Measurements from ENCODE around the gene GBP6.

GBP6 gene

GRCh38 chr1:89363638-89364536 lies at the start of gene GBP6:
Gene GBP6 (plus strand): TSS chr1:89364059. CDS start chr1:89368552, 4,493 bp downstream.
- TF ChIP-seq, protein P1, sequence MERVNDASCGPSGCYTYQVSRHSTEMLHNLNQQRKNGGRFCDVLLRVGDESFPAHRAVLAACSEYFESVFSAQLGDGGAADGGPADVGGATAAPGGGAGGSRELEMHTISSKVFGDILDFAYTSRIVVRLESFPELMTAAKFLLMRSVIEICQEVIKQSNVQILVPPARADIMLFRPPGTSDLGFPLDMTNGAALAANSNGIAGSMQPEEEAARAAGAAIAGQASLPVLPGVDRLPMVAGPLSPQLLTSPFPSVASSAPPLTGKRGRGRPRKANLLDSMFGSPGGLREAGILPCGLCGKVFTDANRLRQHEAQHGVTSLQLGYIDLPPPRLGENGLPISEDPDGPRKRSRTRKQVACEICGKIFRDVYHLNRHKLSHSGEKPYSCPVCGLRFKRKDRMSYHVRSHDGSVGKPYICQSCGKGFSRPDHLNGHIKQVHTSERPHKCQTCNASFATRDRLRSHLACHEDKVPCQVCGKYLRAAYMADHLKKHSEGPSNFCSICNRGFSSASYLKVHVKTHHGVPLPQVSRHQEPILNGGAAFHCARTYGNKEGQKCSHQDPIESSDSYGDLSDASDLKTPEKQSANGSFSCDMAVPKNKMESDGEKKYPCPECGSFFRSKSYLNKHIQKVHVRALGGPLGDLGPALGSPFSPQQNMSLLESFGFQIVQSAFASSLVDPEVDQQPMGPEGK (CRISPR knock-in tag; IDR thresholded peaks at IDR 0.05; ENCODE audit: borderline replicate concordance), result no peak
- TF ChIP-seq SNAI2 (CRISPR knock-in tag; IDR thresholded peaks at IDR 0.05) (no peak), ESRRG (CRISPR knock-in tag; IDR thresholded peaks at IDR 0.05) (no peak), PPARA (CRISPR knock-in tag; IDR thresholded peaks at IDR 0.05; ENCODE audit: borderline replicate concordance) (no peak), CREB5 (CRISPR knock-in tag; IDR thresholded peaks at IDR 0.05; ENCODE audit: low read depth) (no peak), RARB (CRISPR knock-in tag; IDR thresholded peaks at IDR 0.05) (no peak), CSDC2 (CRISPR knock-in tag; IDR thresholded peaks at IDR 0.05) (no peak), TOX (CRISPR knock-in tag; IDR thresholded peaks at IDR 0.05; ENCODE audit: borderline replicate concordance) (no peak), OSR1 (CRISPR knock-in tag; IDR thresholded peaks at IDR 0.05) (no peak), ZNF8 (CRISPR knock-in tag; IDR thresholded peaks at IDR 0.05) (no peak), BACH2 (CRISPR knock-in tag; IDR thresholded peaks at IDR 0.05; ENCODE audit: borderline replicate concordance) (no peak)
- TF ChIP-seq, protein P2, sequence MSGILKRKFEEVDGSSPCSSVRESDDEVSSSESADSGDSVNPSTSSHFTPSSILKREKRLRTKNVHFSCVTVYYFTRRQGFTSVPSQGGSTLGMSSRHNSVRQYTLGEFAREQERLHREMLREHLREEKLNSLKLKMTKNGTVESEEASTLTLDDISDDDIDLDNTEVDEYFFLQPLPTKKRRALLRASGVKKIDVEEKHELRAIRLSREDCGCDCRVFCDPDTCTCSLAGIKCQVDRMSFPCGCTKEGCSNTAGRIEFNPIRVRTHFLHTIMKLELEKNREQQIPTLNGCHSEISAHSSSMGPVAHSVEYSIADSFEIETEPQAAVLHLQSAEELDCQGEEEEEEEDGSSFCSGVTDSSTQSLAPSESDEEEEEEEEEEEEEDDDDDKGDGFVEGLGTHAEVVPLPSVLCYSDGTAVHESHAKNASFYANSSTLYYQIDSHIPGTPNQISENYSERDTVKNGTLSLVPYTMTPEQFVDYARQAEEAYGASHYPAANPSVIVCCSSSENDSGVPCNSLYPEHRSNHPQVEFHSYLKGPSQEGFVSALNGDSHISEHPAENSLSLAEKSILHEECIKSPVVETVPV (CRISPR knock-in tag; IDR thresholded peaks at IDR 0.05), result no peak
- ATAC-seq, result no peak

GRCh38 chr1:89322402-89322801 lies 41.5 kb upstream of the GBP6 start:
- ATAC-seq, result no peak
- no peak for TF ChIP-seq ISL1 (CRISPR knock-in tag; IDR thresholded peaks at IDR 0.05)

GRCh38 chr1:89331890-89332289 lies 32.0 kb upstream of the GBP6 start:
- TF ChIP-seq RARB (CRISPR knock-in tag; IDR thresholded peaks at IDR 0.05) (no peak), BACH2 (CRISPR knock-in tag; IDR thresholded peaks at IDR 0.05; ENCODE audit: borderline replicate concordance) (no peak), ESRRG (CRISPR knock-in tag; IDR thresholded peaks at IDR 0.05) (no peak)
- TF ChIP-seq, protein P2 (CRISPR knock-in tag; IDR thresholded peaks at IDR 0.05), result no peak
- TF ChIP-seq, protein P3, sequence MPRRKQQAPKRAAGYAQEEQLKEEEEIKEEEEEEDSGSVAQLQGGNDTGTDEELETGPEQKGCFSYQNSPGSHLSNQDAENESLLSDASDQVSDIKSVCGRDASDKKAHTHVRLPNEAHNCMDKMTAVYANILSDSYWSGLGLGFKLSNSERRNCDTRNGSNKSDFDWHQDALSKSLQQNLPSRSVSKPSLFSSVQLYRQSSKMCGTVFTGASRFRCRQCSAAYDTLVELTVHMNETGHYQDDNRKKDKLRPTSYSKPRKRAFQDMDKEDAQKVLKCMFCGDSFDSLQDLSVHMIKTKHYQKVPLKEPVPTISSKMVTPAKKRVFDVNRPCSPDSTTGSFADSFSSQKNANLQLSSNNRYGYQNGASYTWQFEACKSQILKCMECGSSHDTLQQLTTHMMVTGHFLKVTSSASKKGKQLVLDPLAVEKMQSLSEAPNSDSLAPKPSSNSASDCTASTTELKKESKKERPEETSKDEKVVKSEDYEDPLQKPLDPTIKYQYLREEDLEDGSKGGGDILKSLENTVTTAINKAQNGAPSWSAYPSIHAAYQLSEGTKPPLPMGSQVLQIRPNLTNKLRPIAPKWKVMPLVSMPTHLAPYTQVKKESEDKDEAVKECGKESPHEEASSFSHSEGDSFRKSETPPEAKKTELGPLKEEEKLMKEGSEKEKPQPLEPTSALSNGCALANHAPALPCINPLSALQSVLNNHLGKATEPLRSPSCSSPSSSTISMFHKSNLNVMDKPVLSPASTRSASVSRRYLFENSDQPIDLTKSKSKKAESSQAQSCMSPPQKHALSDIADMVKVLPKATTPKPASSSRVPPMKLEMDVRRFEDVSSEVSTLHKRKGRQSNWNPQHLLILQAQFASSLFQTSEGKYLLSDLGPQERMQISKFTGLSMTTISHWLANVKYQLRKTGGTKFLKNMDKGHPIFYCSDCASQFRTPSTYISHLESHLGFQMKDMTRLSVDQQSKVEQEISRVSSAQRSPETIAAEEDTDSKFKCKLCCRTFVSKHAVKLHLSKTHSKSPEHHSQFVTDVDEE (CRISPR knock-in tag; IDR thresholded peaks at IDR 0.05), result no peak
- ATAC-seq, result no peak

- ATAC-seq, result no peak
- no peak for TF ChIP-seq PPARA (CRISPR knock-in tag; IDR thresholded peaks at IDR 0.05; ENCODE audit: borderline replicate concordance)
- TF ChIP-seq ZFP30 (CRISPR knock-in tag; IDR thresholded peaks at IDR 0.05), result no peak
- TF ChIP-seq GLIS3 (CRISPR knock-in tag; IDR thresholded peaks at IDR 0.05), result no peak
- no peak for TF ChIP-seq ESRRG (CRISPR knock-in tag; IDR thresholded peaks at IDR 0.05)
- no peak for TF ChIP-seq CREB5 (CRISPR knock-in tag; IDR thresholded peaks at IDR 0.05; ENCODE audit: low read depth)
- no peak for TF ChIP-seq ZFP3 (CRISPR knock-in tag; IDR thresholded peaks at IDR 0.05)
- TF ChIP-seq BACH2 (CRISPR knock-in tag; IDR thresholded peaks at IDR 0.05; ENCODE audit: borderline replicate concordance), result no peak
- TF ChIP-seq ZNF565 (CRISPR knock-in tag; conservative IDR thresholded peaks at IDR 0.05; ENCODE audit: low read depth), result no peak
- no peak for TF ChIP-seq ARNTL (CRISPR knock-in tag; IDR thresholded peaks at IDR 0.05; ENCODE audit: borderline replicate concordance, low read depth)
- no peak for TF ChIP-seq CSDC2 (CRISPR knock-in tag; IDR thresholded peaks at IDR 0.05)
- TF ChIP-seq, protein P2 (CRISPR knock-in tag; IDR thresholded peaks at IDR 0.05), result no peak
- no peak for TF ChIP-seq POU6F1 (CRISPR knock-in tag; IDR thresholded peaks at IDR 0.05; ENCODE audit: borderline replicate concordance, low read depth)
- no peak for TF ChIP-seq OSR1 (CRISPR knock-in tag; IDR thresholded peaks at IDR 0.05)
- TF ChIP-seq ZNF8 (CRISPR knock-in tag; IDR thresholded peaks at IDR 0.05), result no peak
Observed at GRCh38 chr1:89332461-89332860, 31.4 kb upstream of the GBP6 start.
